ENCODE measurements around the gene ACOX1.

DNA sequence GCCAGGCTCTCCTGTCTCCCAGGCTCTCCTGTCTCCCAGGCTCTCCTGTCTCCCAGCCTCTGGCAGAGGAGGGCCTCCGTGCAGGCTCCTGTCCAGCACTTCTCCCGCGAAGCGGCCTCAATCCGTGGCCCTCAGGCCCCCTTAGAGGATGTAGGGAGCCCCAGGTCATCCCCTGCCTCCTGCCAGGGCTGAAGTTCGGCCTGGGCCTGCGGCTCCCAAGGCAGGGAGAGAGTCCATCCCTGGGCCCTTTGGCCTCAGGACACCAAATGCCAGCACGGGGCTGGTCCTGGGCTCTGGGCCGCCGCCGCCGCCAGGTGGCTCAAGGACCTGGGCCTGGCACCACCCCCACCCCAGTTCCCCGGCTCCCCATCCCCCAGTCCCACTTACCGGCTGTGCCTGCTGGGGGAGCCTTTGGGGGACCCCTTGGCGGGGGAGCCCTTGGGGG, 47.8 kb upstream of the ACOX1 start:
- TF ChIP-seq, protein P1, sequence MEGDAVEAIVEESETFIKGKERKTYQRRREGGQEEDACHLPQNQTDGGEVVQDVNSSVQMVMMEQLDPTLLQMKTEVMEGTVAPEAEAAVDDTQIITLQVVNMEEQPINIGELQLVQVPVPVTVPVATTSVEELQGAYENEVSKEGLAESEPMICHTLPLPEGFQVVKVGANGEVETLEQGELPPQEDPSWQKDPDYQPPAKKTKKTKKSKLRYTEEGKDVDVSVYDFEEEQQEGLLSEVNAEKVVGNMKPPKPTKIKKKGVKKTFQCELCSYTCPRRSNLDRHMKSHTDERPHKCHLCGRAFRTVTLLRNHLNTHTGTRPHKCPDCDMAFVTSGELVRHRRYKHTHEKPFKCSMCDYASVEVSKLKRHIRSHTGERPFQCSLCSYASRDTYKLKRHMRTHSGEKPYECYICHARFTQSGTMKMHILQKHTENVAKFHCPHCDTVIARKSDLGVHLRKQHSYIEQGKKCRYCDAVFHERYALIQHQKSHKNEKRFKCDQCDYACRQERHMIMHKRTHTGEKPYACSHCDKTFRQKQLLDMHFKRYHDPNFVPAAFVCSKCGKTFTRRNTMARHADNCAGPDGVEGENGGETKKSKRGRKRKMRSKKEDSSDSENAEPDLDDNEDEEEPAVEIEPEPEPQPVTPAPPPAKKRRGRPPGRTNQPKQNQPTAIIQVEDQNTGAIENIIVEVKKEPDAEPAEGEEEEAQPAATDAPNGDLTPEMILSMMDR (IDR thresholded peaks at IDR 0.05), result no peak
- TF ChIP-seq POLR2A (IDR thresholded peaks at IDR 0.05) (no peak), EP300 (IDR thresholded peaks at IDR 0.05) (no peak)
